Gastroesophageal sphincter (tissue), 4 donors: ENCODE measurements around the gene COL11A2. TPM values are rescaled to one million over a fixed set of nuclear protein-coding genes. Genes with fewer than 3 reads are reported as not detected.

Experiments
- ATAC-seq: fragments of 150-250 bp; one replicate; pipeline ENCODE4 v1.9.1; 2016; ENCODE audit warnings: mild to moderate bottlenecking, moderate library complexity
- H3K27ac ChIP-seq, 4 donors: fragments of 200-600 bp; sonication (generic) in 3 of 4; 1 replicate in 3 of 4; 2 replicates in 1 of 4; pipeline ENCODE4 v1.5.1; 2016 to 2019
- H3K27me3 ChIP-seq: fragments of 200-600 bp; sonication (generic); one replicate; pipeline ENCODE4 v1.5.1; 2019
- H3K36me3 ChIP-seq, 2 donors: fragments of 200-600 bp; sonication (generic); one replicate each; pipeline ENCODE4 v1.5.1; 2019; ENCODE audit warnings: control low read depth in 1 of 2
- H3K4me1 ChIP-seq, 3 donors: fragments of 200-600 bp; sonication (generic); 1 replicate in 2 of 3; 2 replicates in 1 of 3; pipeline ENCODE4 v1.5.1; 2016 to 2019; ENCODE audit warnings: control low read depth in 2 of 3
- H3K4me3 ChIP-seq, 2 donors: fragments of 200-600 bp; sonication (generic); one replicate each; pipeline ENCODE4 v1.5.1; 2019; ENCODE audit warnings: mild to moderate bottlenecking in 1 of 2, moderate library complexity in 1 of 2
- H3K9me3 ChIP-seq, 3 donors: fragments of 200-600 bp; sonication (generic); one replicate each; pipeline ENCODE4 v1.5.1; 2017 to 2019; ENCODE audit warnings: control low read depth in 2 of 3
- EP300 ChIP-seq: sonication (generic); formaldehyde crosslinking; IDR thresholded peaks from one replicate; pipeline ENCODE4 v1.6.1; 2017; ENCODE audit warnings: antibody characterized with exemption, mild to moderate bottlenecking
- POLR2A ChIP-seq, 2 donors: fragments of 450-650 bp; IDR thresholded peaks; one replicate each; pipeline ENCODE4 v1.6.1; 2017; ENCODE audit warnings: antibody characterized with exemption in 2 of 2, mild to moderate bottlenecking in 2 of 2, moderate library complexity in 1 of 2
- POLR2AphosphoS5 ChIP-seq: sonication (generic); formaldehyde crosslinking; IDR thresholded peaks from one replicate; pipeline ENCODE4 v1.6.1; 2017; ENCODE audit warnings: antibody characterized with exemption
- WGBS, 2 donors: methylation state at CpG; one replicate each; pipeline ENCODE4 v1.1.5; 2018; ENCODE audit warnings: low coverage in 1 of 2; 5-methylcytosine and 5-hydroxymethylcytosine counted together
- total RNA-seq, 4 donors: library from RNA; depleted of rRNA; stranded (reverse); fragments of >200 nt; gene quantifications; one replicate each; pipeline ENCODE4 v1.1.0, GENCODE V29; 2016
- TF ChIP-seq, protein P1 (sequence below), 4 experiments: fragments of 200-600 bp in 2 of 4; fragments of 450-650 bp in 2 of 4; sonication (generic) in 1 of 4; IDR thresholded peaks; one replicate each; pipeline ENCODE4 v1.5.1; 2017 to 2019; ENCODE audit warnings: antibody characterized with exemption in 4 of 4, mild to moderate bottlenecking in 2 of 4, moderate library complexity in 2 of 4

The COL11A2 gene
- total RNA-seq, 4 donors from 2014 or later: 0.35 to 1.4 (median 0.45) TPM

DNA sequence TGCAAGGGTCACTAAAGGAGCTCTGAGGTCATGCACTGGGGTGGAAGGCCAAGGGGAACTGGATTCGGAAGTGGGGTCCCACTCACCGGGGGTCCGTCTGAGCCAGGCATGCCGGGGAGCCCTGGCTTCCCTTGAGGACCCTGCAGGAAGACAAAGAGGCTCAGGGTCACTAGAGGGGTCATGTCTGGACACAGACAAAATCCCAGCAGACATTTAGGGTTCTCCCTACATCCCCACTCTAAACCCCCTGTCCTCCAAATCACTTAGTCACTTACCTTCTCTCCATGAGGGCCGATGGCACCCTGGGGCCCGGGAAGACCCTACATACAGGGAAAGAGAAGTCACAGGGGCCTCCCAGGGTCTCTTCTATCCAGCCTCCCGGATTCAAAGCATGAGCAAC is 15.4 kb downstream of the COL11A2 start:
- Histone ChIP-seq H3K9me3 (no peaks in the 10 kb centered on the region), H3K27ac (no peak overlapping the region), H3K4me1 (no peaks in the 10 kb centered on the region), H3K27me3 (no peaks in the 10 kb centered on the region), H3K4me3 (no peak overlapping the region), H3K36me3 (no peaks in the 10 kb centered on the region)
- TF ChIP-seq EP300 (no peak), POLR2A (IDR thresholded peaks at IDR 0.05) (no peak), POLR2AphosphoS5 (no peak)
- TF ChIP-seq, protein P1, sequence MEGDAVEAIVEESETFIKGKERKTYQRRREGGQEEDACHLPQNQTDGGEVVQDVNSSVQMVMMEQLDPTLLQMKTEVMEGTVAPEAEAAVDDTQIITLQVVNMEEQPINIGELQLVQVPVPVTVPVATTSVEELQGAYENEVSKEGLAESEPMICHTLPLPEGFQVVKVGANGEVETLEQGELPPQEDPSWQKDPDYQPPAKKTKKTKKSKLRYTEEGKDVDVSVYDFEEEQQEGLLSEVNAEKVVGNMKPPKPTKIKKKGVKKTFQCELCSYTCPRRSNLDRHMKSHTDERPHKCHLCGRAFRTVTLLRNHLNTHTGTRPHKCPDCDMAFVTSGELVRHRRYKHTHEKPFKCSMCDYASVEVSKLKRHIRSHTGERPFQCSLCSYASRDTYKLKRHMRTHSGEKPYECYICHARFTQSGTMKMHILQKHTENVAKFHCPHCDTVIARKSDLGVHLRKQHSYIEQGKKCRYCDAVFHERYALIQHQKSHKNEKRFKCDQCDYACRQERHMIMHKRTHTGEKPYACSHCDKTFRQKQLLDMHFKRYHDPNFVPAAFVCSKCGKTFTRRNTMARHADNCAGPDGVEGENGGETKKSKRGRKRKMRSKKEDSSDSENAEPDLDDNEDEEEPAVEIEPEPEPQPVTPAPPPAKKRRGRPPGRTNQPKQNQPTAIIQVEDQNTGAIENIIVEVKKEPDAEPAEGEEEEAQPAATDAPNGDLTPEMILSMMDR (IDR thresholded peaks at IDR 0.05): no peak
- 88% methylated on average over 3 of the region's 7 CpGs for WGBS, 2 donors
- ATAC-seq: no peak

DNA sequence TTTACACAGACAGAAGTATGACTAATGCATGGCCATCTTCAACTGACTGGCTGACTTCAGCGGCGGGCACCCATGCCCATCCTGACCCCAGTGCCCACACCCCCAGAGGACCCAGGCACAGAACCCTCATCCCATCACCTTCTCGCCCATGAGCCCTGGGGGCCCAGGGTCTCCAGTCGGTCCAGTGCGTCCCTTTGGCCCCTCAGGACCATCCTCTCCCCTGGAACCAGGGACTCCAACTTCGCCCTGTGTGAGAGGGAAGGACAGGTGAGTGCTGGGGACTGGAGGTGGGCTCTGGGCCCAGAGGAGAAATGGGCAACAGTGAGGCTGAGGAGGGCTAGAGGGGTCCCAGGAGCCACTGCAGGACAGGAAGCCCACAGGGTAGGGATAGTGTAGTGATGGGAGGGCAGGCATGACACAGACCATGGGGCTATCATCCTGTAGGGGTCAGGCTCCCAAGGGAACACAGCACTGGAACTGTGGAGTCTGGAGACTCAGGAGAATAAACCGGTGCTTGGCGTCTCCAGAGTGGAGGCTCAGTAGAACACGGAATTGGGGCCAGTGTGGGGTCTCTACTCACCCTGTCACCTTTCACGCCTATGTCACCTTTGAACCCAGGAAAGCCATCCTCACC is 16.7 kb downstream of the COL11A2 start:
- no peak for TF ChIP-seq POLR2A (IDR thresholded peaks at IDR 0.05)
- TF ChIP-seq EP300: no peak
- TF ChIP-seq, protein P1 (IDR thresholded peaks at IDR 0.05): no peak
- TF ChIP-seq POLR2AphosphoS5: no peak
- Histone ChIP-seq H3K4me1 (no peaks in the 10 kb centered on the region), H3K36me3 (no peaks in the 10 kb centered on the region), H3K9me3 (no peaks in the 10 kb centered on the region), H3K27me3 (no peaks in the 10 kb centered on the region), H3K4me3 (no peak overlapping the region), H3K27ac (no peak overlapping the region)
- 66% methylated on average over 4 of the region's 10 CpGs; no CpG with 5 or more reads in 1 of the 2 donors for WGBS, 2 donors
- ATAC-seq: no peak

DNA sequence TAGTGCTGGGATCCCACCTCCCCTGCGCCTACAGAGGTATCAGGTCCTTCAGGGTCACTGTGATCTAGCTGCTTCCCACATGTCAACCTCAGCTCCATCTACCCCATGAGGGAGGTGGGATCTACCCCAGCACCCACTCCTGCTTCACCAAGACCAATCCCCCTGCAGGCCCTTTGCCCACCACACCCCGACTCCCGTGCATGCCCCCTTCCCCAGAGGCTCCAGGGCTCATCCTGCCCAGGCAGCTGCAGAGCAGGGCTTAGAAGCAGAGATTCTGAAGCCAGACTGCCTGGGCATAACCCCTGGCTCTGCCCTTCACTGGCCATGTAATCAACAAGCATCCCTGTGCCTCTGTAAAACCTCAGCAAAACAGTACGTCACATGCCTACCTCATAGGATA is 17.5 kb downstream of the COL11A2 start:
- no peak for ATAC-seq
- WGBS, 2 donors: 100% methylated on average over 1 of the region's 4 CpGs; no CpG with 5 or more reads in 1 of the 2 donors

DNA sequence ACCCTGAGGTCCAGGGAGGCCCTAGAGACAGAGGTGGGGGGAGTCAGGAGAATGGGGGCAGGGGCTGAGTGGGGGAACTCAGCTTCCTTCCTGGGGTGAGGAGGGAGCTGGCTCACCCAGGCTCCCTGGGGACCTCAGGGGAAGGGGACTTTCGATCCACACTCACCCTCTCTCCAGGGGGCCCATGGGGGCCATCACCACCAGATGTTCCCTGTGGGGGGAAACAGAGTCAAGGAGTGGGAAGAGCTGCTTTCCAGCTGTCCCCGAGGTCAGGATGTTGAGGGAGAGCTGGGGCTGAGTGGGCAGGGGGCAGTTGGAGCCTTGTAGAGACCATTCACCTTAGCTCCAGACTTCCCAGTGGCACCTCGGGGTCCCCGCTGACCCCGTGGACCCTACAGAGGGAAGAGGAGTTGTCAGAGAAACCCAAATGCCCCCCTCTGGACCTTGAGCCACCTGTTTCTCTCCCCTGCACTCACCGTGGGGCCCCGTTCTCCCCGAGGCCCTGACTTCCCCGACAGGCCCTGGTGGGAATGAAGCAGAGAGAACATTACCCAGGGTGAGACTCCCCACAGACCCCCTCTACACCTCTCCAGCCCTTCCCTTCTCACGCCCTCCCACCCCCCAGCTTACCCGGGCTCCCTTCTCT is 18.6 kb downstream of the COL11A2 start:
- ATAC-seq: no peak
- H3K4me1 ChIP-seq: no peaks in the 10 kb centered on the region
- no peak for TF ChIP-seq POLR2AphosphoS5
- TF ChIP-seq EP300: no peak
- TF ChIP-seq POLR2A (IDR thresholded peaks at IDR 0.05): no peak
- TF ChIP-seq, protein P1 (IDR thresholded peaks at IDR 0.05): no peak
- WGBS, 2 donors: 46 to 100% methylated on average over 1 to 4 of the region's 11 CpGs
- no peaks in the 10 kb centered on the region for H3K9me3 ChIP-seq
- H3K4me3 ChIP-seq: no peak overlapping the region
- no peaks in the 10 kb centered on the region for H3K36me3 ChIP-seq
- H3K27me3 ChIP-seq: no peaks in the 10 kb centered on the region
- H3K27ac ChIP-seq: no peak overlapping the region

More for the DNA sequence above, 17.5 kb downstream of the COL11A2 start:
- Histone ChIP-seq H3K27me3 (no peaks in the 10 kb centered on the region), H3K27ac (no peak overlapping the region), H3K36me3 (no peaks in the 10 kb centered on the region), H3K4me3 (no peak overlapping the region), H3K4me1 (no peaks in the 10 kb centered on the region), H3K9me3 (no peaks in the 10 kb centered on the region)
- TF ChIP-seq POLR2A (IDR thresholded peaks at IDR 0.05) (no peak), EP300 (no peak), POLR2AphosphoS5 (no peak)
- TF ChIP-seq, protein P1 (IDR thresholded peaks at IDR 0.05): no peak
